Measurements from ENCODE around the gene NASP. TPM values are rescaled to one million over a fixed set of nuclear protein-coding genes. Genes with fewer than 3 reads are reported as not detected.

The NASP gene
- polyA plus RNA-seq, 3 donors from 2014 or later: 33.7 to 78.0 (median 67.9) TPM

DNA sequence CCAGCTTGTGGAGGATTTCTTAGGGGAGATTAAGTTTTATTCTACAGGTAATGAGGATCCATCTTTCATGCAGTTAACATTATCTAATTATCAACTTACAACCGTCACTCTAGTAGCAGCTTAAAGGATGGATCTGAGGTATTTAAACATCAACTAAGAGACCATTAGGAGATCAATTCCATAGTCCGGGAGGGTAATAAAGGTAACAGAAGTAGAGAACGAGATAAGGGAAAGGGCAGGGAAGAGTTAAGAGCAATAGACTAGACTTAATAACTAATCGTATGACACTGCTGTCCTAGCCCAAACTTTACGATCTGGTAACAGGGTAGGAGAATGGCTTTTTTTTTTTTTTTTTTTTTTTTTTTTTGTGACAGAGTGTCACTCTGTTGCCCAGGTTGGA lies 59.5 kb downstream of the NASP start:
- no peak for DNase-seq
- Mint-ChIP-seq H3K9me3 (no peaks in the 10 kb centered on the region), H3K4me3 (no peak overlapping the region), H3K27ac (peak overlapping the region in 3 of 6 donors; percentile 9 to 25 (median 17)), H3K4me1 (peaks cover 0 to 12% of the 10 kb centered on the region in 2 donors), H3K27me3 (ENCODE audit: low read depth in 3 of 3) (no peaks in the 10 kb centered on the region), H3K36me3 (peaks cover 6 to 13% (median 13%) of the 10 kb centered on the region in 3 donors)

GRCh38 chr1:45643978-45644377 lies 60.1 kb downstream of the NASP start:
- Mint-ChIP-seq H3K27ac (peak overlapping the region in 3 of 6 donors; percentile 18 to 40 (median 31)), H3K9me3 (no peaks in the 10 kb centered on the region), H3K4me1 (peaks cover 0 to 12% of the 10 kb centered on the region in 2 donors), H3K27me3 (ENCODE audit: low read depth in 3 of 3) (no peaks in the 10 kb centered on the region), H3K36me3 (peaks cover 6 to 15% (median 13%) of the 10 kb centered on the region in 3 donors), H3K4me3 (no peak overlapping the region)
- DNase-seq: no peak

DNA sequence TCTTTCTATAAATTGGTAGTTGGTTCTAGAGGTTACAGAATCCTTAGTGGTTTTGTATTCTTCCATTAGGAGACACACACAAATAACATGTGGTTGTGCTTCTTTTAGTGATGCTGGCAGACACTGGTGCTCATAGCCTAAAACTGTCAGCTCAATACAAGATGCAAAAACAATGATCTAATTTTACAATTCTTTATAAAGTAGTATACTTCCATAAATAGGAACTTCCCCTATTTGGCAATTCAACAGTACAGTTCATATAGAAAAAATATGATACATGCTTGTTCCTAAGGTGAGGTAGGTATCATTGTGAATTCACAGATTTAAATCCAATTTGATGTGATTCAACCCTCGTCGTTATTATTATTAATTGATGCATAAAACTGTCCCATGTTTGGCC lies 60.8 kb downstream of the NASP start:
- Mint-ChIP-seq H3K27ac (no peak overlapping the region), H3K4me3 (no peak overlapping the region), H3K27me3 (ENCODE audit: low read depth in 3 of 3) (no peaks in the 10 kb centered on the region), H3K4me1 (peaks cover 0 to 12% of the 10 kb centered on the region in 2 donors), H3K9me3 (no peaks in the 10 kb centered on the region), H3K36me3 (peaks cover 6 to 15% (median 13%) of the 10 kb centered on the region in 3 donors)
- no peak for DNase-seq

DNA sequence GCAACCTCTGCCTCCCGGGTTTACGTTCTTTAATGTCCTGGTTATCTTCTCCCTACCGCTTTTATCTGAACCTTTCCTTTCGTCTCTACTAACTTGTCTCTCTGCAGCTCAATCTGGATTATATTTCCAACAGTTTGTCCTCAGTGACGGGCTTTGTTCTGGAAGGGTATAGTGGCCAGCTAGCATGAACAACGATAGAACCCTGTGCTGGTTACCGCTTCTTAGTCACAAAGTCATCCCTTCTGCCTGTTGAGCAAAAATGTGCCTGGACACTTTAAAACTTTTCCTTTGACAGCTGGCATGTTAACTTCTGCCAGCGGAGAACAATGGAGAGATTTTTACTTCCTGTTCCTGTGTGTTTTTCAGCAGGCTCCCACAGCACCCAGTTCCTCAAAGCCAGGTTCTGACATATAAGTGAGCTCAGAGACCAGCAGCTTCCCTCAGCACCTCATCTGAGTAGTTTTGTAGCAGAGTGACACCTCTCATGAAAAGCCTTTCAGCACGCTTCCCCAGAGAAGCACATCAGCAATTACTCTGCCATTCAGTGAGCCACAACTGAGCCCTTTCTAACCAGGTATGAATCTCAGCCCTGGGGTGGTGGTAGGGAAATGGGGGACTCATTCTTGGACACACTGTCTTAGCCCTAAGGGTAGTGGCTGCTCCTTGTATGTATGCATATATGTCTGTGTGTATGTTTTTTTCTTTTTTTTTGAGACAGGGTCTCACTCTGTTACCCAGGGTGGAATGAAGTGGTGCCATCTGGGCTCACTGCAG lies 63.6 kb downstream of the NASP start:
- Mint-ChIP-seq H3K27me3 (ENCODE audit: low read depth in 3 of 3) (no peaks in the 10 kb centered on the region), H3K27ac (peak overlapping the region in 2 of 6 donors; percentile 11 to 38)

DNA sequence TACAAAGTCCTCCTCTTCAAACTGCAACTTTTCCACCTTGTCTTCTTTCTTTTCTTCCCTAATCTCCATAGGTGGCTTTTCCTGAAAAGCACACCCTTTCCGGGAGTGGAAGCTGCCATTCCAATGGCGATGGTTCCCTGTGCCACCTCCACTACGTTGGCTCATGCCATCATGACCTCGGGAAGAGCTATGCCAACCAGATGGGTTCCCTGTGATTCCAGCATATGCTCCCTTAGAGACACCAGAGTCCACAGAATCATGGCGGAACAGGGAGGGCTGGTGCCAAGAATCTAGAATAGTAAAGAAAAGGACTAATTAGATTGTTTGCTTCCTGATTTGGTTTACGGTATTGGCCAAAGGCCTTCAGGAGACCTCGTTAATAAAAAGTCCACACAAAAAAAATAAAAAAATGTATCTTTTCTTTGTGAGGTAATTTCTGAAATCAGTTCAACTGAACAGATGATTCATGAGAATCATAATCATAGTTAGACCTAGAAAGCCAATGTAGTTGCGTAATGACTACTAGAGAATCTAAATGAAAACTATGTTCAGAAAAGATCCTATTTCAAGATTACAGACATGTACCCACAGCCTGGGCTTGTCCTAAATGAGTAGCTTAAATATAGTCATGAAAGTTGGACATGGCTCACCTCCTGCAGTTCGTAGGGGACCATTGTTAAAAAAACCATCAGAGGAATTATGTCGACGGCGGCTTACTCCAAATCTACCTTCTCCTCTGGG lies 70.9 kb downstream of the NASP start:
- Mint-ChIP-seq H3K36me3 (peaks cover 10 to 56% (median 22%) of the 10 kb centered on the region in 3 donors), H3K4me3 (no peak overlapping the region), H3K4me1 (peaks cover 3 to 12% of the 10 kb centered on the region in 2 donors), H3K9me3 (no peaks in the 10 kb centered on the region), H3K27ac (no peak overlapping the region), H3K27me3 (ENCODE audit: low read depth in 3 of 3) (no peaks in the 10 kb centered on the region)
- DNase-seq: no peak

More for the DNA sequence above, 63.6 kb downstream of the NASP start:
- no peak for DNase-seq
- Mint-ChIP-seq H3K4me3 (no peak overlapping the region), H3K4me1 (peaks cover 3 to 24% of the 10 kb centered on the region in 2 donors), H3K9me3 (no peaks in the 10 kb centered on the region), H3K36me3 (peaks cover 3 to 18% (median 14%) of the 10 kb centered on the region in 3 donors)

DNA sequence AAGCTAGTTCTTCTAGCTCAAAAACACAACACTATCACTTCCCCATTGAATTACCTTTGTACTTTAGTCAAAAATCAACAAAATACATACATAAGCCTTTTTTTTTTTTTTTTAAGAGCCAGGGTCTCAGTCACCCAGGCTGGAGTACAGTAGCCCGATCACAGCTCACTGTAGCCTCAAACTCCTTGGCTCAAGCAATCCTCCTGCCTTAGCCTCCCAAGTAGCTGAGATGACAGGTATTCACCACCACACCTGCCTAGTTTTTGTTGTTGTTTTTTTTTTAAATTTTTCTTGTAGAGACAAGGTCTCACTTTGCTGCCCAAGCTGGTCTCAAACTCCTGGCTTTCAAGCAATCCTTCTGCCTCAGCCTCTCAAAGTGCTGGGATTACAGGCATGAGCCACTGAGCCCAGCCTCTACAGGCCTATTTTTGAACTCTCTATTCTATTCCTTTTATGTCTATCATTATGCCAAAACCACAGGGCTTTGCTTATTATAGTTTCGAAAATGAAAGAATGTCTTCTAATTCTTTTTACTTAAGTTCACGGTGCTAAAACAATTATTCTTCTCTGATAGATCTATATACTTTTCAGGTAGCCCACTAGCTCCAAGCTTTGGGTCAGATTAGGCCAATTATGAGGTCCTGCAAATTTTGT lies 72.9 kb downstream of the NASP start:
- Mint-ChIP-seq H3K27ac (peak overlapping the region in 1 of 6 donors; percentile 17), H3K36me3 (peaks cover 7 to 51% (median 24%) of the 10 kb centered on the region in 3 donors), H3K4me3 (no peak overlapping the region), H3K9me3 (no peaks in the 10 kb centered on the region), H3K27me3 (ENCODE audit: low read depth in 3 of 3) (no peaks in the 10 kb centered on the region), H3K4me1 (peaks cover 2 to 10% of the 10 kb centered on the region in 2 donors)
- no peak for DNase-seq

DNA sequence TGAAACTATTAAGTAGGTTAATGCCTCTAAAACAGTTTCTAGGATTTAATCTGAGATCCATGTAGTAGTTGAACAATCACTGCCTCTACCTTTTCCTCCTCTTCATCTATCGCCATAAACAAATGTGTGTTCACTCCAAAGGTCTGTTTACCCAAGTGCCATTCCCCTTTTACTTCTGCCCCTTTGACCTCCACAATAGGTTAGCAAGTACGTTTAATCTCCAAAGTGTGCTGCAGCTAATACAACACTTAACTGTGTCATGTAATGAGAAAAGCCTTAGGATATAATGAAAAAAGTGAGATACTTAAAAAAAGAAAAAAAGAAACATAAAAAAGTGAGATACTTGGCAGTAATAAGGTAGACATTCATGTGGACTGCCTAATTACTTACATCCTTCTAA lies 74.3 kb downstream of the NASP start:
- H3K4me3 Mint-ChIP-seq: no peak overlapping the region
- peaks cover 7 to 42% (median 24%) of the 10 kb centered on the region in 3 donors for H3K36me3 Mint-ChIP-seq
- peaks cover 7 to 21% of the 10 kb centered on the region in 2 donors for H3K4me1 Mint-ChIP-seq
- DNase-seq: no peak
- peak overlapping the region in 1 of 6 donors; percentile 74 for H3K27ac Mint-ChIP-seq
- no peaks in the 10 kb centered on the region for H3K9me3 Mint-ChIP-seq
- no peaks in the 10 kb centered on the region for H3K27me3 Mint-ChIP-seq (ENCODE audit: low read depth in 3 of 3)

DNA sequence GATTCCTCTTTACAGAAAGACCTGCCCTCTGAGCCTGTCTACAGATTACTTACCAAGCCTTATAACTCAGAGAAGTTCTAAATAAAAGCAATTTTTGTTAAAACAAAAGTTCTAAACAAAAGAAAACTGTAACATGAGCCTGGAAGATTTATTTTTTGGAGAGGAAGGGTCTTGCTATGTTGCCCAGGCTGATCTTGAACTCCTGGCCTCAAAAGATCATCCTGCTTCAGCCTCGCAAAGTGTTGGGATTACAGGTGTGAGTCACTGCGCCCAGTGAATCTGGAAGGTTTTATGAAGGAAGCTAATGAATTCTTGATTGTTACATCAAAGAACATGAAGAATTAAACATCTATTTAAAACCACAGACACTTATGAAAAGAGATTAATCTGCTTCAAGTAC lies 75.4 kb downstream of the NASP start:
- DNase-seq: no peak
- Mint-ChIP-seq H3K36me3 (peaks cover 7 to 42% (median 24%) of the 10 kb centered on the region in 3 donors), H3K27ac (no peak overlapping the region), H3K9me3 (no peaks in the 10 kb centered on the region), H3K4me3 (no peak overlapping the region), H3K27me3 (ENCODE audit: low read depth in 3 of 3) (no peaks in the 10 kb centered on the region), H3K4me1 (peaks cover 11 to 27% of the 10 kb centered on the region in 2 donors)

GRCh38 chr1:45660336-45660735 lies 76.5 kb downstream of the NASP start:
- no peak overlapping the region for H3K4me3 Mint-ChIP-seq
- peaks cover 7 to 32% (median 19%) of the 10 kb centered on the region in 3 donors for H3K36me3 Mint-ChIP-seq
- H3K27ac Mint-ChIP-seq: no peak overlapping the region
- DNase-seq: no peak
- no peaks in the 10 kb centered on the region for H3K9me3 Mint-ChIP-seq
- H3K27me3 Mint-ChIP-seq (ENCODE audit: low read depth in 3 of 3): no peaks in the 10 kb centered on the region
- H3K4me1 Mint-ChIP-seq: peaks cover 14 to 33% of the 10 kb centered on the region in 2 donors

DNA sequence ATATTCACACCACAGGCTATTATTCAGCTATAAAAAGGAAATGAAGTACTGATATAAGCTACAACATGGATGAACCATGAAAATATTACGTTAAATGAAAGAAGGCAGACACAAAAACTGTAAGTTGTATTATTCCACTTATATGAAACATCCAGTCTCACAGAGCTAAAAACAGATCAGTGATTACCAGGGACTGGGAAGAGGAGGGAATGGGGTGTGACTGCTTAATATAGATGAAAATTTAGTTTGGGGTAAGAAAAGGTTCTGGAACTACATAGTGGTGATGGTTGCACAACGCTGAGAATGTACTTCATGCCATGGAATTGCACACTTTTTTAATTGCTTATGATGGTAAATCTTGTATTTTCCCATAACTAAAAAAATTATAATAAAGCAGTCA lies 83.0 kb downstream of the NASP start:
- no peak for DNase-seq
- H3K9me3 Mint-ChIP-seq: no peaks in the 10 kb centered on the region
- peak overlapping the region in 1 of 6 donors; percentile 36 for H3K27ac Mint-ChIP-seq
- peaks cover 0 to 1% (median 1%) of the 10 kb centered on the region in 3 donors for H3K27me3 Mint-ChIP-seq (ENCODE audit: low read depth in 3 of 3)
- no peak overlapping the region for H3K4me3 Mint-ChIP-seq
- H3K4me1 Mint-ChIP-seq: peaks cover 43 to 79% of the 10 kb centered on the region in 2 donors
- no peaks in the 10 kb centered on the region for H3K36me3 Mint-ChIP-seq

DNA sequence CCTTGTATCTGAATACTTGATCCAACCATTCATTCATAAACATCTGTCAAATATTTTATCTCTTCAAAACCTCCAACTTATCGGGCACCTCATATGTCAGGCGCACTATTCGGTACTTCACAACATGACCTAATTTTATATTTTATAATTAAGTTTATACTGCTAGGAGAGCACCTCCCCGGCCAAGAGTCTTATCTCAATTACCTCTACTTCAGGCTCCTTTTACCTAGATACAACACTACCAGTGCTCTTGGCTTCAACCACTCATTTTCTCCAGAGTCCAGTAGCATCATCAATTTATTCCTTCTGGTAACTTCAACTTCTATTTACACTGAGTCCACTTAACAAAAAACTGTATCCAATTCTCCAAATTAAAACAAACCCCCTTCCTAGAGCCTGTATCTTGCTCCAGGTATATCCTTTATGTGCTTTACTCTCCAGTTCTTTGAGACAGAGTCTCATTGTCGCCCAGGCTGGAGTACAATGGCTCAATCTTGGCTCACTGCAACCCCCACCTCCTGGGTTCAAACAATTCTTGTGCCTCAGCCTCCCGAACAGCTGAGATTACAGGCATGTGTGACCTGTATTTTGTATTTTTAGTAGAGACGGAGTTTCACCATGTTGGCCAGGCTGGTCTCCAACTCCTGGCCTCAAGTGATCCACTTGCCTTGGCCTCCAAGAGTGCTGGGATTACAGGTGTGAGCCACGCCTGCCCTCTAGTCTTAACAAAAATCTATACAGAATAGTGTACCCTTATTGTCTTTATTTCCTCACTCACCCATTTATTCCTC lies 83.7 kb downstream of the NASP start:
- no peak overlapping the region for H3K4me3 Mint-ChIP-seq
- H3K4me1 Mint-ChIP-seq: peaks cover 42 to 75% of the 10 kb centered on the region in 2 donors
- no peak for DNase-seq
- peak overlapping the region in 3 of 6 donors; percentile 3 to 48 (median 5) for H3K27ac Mint-ChIP-seq
- H3K9me3 Mint-ChIP-seq: no peaks in the 10 kb centered on the region
- H3K36me3 Mint-ChIP-seq: no peaks in the 10 kb centered on the region
- H3K27me3 Mint-ChIP-seq (ENCODE audit: low read depth in 3 of 3): peaks cover 0 to 1% (median 1%) of the 10 kb centered on the region in 3 donors
